ENCODE data around the gene GALNT12.

GALNT12 gene

GRCh38 chr9:98807070-98807813 is at the start of gene GALNT12:
Gene GALNT12, plus strand, starts transcription at chr9:98807670. Its CDS starts 29 bp downstream, at chr9:98807699.
- TF ChIP-seq MAX (IDR thresholded peaks at IDR 0.05), result peak; percentile 35; the same call in 1 of the 2 replicates
- no peak for TF ChIP-seq RAD21 (IDR thresholded peaks at IDR 0.05; ENCODE audit: low read depth)

- TF ChIP-seq EGR1 (IDR thresholded peaks at IDR 0.05), result no peak
- no peak for TF ChIP-seq YY1 (IDR thresholded peaks at IDR 0.05; ENCODE audit: low read depth)
- no peak for TF ChIP-seq FOXM1 (IDR thresholded peaks at IDR 0.05; ENCODE audit: borderline replicate concordance, low read depth)
- no peak for TF ChIP-seq TAF1 (IDR thresholded peaks at IDR 0.05; ENCODE audit: low read depth)
- TF ChIP-seq MAX (IDR thresholded peaks at IDR 0.05), result no peak
- TF ChIP-seq TEAD4 (IDR thresholded peaks at IDR 0.05), result no peak
- TF ChIP-seq TCF12 (IDR thresholded peaks at IDR 0.05; ENCODE audit: low read depth), result no peak
- no peak for TF ChIP-seq REST (IDR thresholded peaks at IDR 0.05; ENCODE audit: low read depth)
These were observed 47.2 kb upstream of the GALNT12 start for GRCh38 chr9:98760231-98760630.

- no peak for TF ChIP-seq EGR1 (IDR thresholded peaks at IDR 0.05)
- TF ChIP-seq RAD21 (IDR thresholded peaks at IDR 0.05; ENCODE audit: low read depth), result no peak
- no peak for TF ChIP-seq FOXM1 (IDR thresholded peaks at IDR 0.05; ENCODE audit: borderline replicate concordance, low read depth)
- TF ChIP-seq CREB1 (IDR thresholded peaks at IDR 0.05; ENCODE audit: low read depth), result no peak
- no peak for TF ChIP-seq TAF1 (IDR thresholded peaks at IDR 0.05; ENCODE audit: low read depth)
- TF ChIP-seq EP300 (IDR thresholded peaks at IDR 0.05; ENCODE audit: borderline replicate concordance), result no peak
- TF ChIP-seq TCF12 (IDR thresholded peaks at IDR 0.05; ENCODE audit: low read depth), result no peak
- TF ChIP-seq TEAD4 (IDR thresholded peaks at IDR 0.05), result no peak
- no peak for TF ChIP-seq NFIC (IDR thresholded peaks at IDR 0.05)
- TF ChIP-seq YY1 (IDR thresholded peaks at IDR 0.05; ENCODE audit: low read depth), result no peak
- no peak for TF ChIP-seq MAX (IDR thresholded peaks at IDR 0.05)
- TF ChIP-seq CEBPB (IDR thresholded peaks at IDR 0.05), result no peak
- TF ChIP-seq ZBTB7A (IDR thresholded peaks at IDR 0.05; ENCODE audit: low read depth), result no peak
- no peak for TF ChIP-seq REST (IDR thresholded peaks at IDR 0.05; ENCODE audit: low read depth)
- no peak for TF ChIP-seq USF1 (IDR thresholded peaks at IDR 0.05)
These were observed 43.3 kb upstream of the GALNT12 start for GRCh38 chr9:98763986-98764745.

GRCh38 chr9:98765256-98765655 is 42.2 kb upstream of the GALNT12 start:
- TF ChIP-seq EGR1 (IDR thresholded peaks at IDR 0.05) (no peak), RAD21 (IDR thresholded peaks at IDR 0.05; ENCODE audit: low read depth) (no peak), CREB1 (IDR thresholded peaks at IDR 0.05; ENCODE audit: low read depth) (no peak), TEAD4 (IDR thresholded peaks at IDR 0.05) (no peak), TCF12 (IDR thresholded peaks at IDR 0.05; ENCODE audit: low read depth) (no peak), MAX (IDR thresholded peaks at IDR 0.05) (no peak), REST (IDR thresholded peaks at IDR 0.05; ENCODE audit: low read depth) (no peak), ZBTB7A (IDR thresholded peaks at IDR 0.05; ENCODE audit: low read depth) (no peak), YY1 (IDR thresholded peaks at IDR 0.05; ENCODE audit: low read depth) (no peak), TAF1 (IDR thresholded peaks at IDR 0.05; ENCODE audit: low read depth) (no peak), USF1 (IDR thresholded peaks at IDR 0.05) (no peak), FOXM1 (IDR thresholded peaks at IDR 0.05; ENCODE audit: borderline replicate concordance, low read depth) (no peak), CEBPB (IDR thresholded peaks at IDR 0.05) (no peak), EP300 (IDR thresholded peaks at IDR 0.05; ENCODE audit: borderline replicate concordance) (no peak), NFIC (IDR thresholded peaks at IDR 0.05) (no peak)
